ENCODE measurements around the gene FUBP1.

FUBP1 gene

GRCh38 chr1:78009836-78010235, 31.0 kb upstream of the FUBP1 start:
- no peak overlapping the region for H3K4me3 ChIP-seq (ENCODE audit: severe bottlenecking)

GRCh38 chr1:78009276-78009675, 30.4 kb upstream of the FUBP1 start:
- no peaks in the 10 kb centered on the region for H3K9me3 ChIP-seq (ENCODE audit: severe bottlenecking)
- H3K36me3 ChIP-seq (ENCODE audit: low read depth), result peaks cover 23% of the 10 kb centered on the region
- ATAC-seq (ENCODE audit: low read depth) (no peak), DNase-seq (ENCODE audit: low spot score) (no peak)
- H3K27ac ChIP-seq (ENCODE audit: poor library complexity, severe bottlenecking), result no peak overlapping the region
- TF ChIP-seq CTCF (IDR thresholded peaks at IDR 0.05; ENCODE audit: poor library complexity, severe bottlenecking), result no peak
- H3K4me3 ChIP-seq (ENCODE audit: severe bottlenecking), result no peak overlapping the region
- no peaks in the 10 kb centered on the region for H3K27me3 ChIP-seq (ENCODE audit: insufficient read depth, poor library complexity, severe bottlenecking)
- peaks cover 31% of the 10 kb centered on the region for H3K4me1 ChIP-seq (ENCODE audit: insufficient read depth, poor library complexity, severe bottlenecking)

More at GRCh38 chr1:78009836-78010235, 31.0 kb upstream of the FUBP1 start:
- DNase-seq (ENCODE audit: low spot score), result no peak
- Histone ChIP-seq H3K9me3 (ENCODE audit: severe bottlenecking) (no peaks in the 10 kb centered on the region), H3K36me3 (ENCODE audit: low read depth) (peaks cover 29% of the 10 kb centered on the region), H3K27me3 (ENCODE audit: insufficient read depth, poor library complexity, severe bottlenecking) (no peaks in the 10 kb centered on the region), H3K4me1 (ENCODE audit: insufficient read depth, poor library complexity, severe bottlenecking) (peaks cover 31% of the 10 kb centered on the region), H3K27ac (ENCODE audit: poor library complexity, severe bottlenecking) (no peak overlapping the region)
- TF ChIP-seq CTCF (IDR thresholded peaks at IDR 0.05; ENCODE audit: poor library complexity, severe bottlenecking), result no peak
- no peak for ATAC-seq (ENCODE audit: low read depth)

- Histone ChIP-seq H3K27me3 (ENCODE audit: insufficient read depth, poor library complexity, severe bottlenecking) (no peaks in the 10 kb centered on the region), H3K27ac (ENCODE audit: poor library complexity, severe bottlenecking) (no peak overlapping the region), H3K4me3 (ENCODE audit: severe bottlenecking) (no peak overlapping the region), H3K4me1 (ENCODE audit: insufficient read depth, poor library complexity, severe bottlenecking) (peaks cover 40% of the 10 kb centered on the region), H3K36me3 (ENCODE audit: low read depth) (peaks cover 11% of the 10 kb centered on the region), H3K9me3 (ENCODE audit: severe bottlenecking) (no peaks in the 10 kb centered on the region)
- ATAC-seq (ENCODE audit: low read depth), result no peak
- no peak for TF ChIP-seq CTCF (IDR thresholded peaks at IDR 0.05; ENCODE audit: poor library complexity, severe bottlenecking)
- no peak for DNase-seq (ENCODE audit: low spot score)
These were observed 28.9 kb upstream of the FUBP1 start for GRCh38 chr1:78007677-78008341.

DNA sequence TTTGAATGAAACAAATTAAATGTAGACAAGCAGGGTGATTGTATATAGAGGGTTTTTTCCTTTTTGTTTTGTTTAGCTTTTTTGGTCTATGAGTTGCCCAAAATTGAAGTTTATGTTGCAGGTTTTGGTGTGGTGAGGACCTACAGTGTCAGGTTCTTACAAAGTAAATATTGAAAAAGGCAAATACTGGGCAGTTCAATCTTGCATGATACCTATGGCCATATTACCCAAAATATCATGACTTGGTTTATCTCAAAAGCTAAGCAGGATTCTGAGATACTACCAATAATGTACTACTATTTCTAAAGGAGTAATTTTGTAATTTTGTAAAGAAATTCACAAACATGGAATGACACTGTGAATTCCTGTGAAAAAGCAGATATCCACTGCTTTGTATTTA, 27.6 kb upstream of the FUBP1 start:
- H3K27ac ChIP-seq (ENCODE audit: poor library complexity, severe bottlenecking), result peak overlapping the region; percentile 80
- DNase-seq (ENCODE audit: low spot score) (no peak), ATAC-seq (ENCODE audit: low read depth) (no peak)
- no peaks in the 10 kb centered on the region for H3K9me3 ChIP-seq (ENCODE audit: severe bottlenecking)
- peaks cover 40% of the 10 kb centered on the region for H3K4me1 ChIP-seq (ENCODE audit: insufficient read depth, poor library complexity, severe bottlenecking)
- no peak for TF ChIP-seq CTCF (IDR thresholded peaks at IDR 0.05; ENCODE audit: poor library complexity, severe bottlenecking)
- H3K4me3 ChIP-seq (ENCODE audit: severe bottlenecking), result peak overlapping the region; percentile 44
- H3K27me3 ChIP-seq (ENCODE audit: insufficient read depth, poor library complexity, severe bottlenecking), result no peaks in the 10 kb centered on the region
- H3K36me3 ChIP-seq (ENCODE audit: low read depth), result peaks cover 11% of the 10 kb centered on the region

DNA sequence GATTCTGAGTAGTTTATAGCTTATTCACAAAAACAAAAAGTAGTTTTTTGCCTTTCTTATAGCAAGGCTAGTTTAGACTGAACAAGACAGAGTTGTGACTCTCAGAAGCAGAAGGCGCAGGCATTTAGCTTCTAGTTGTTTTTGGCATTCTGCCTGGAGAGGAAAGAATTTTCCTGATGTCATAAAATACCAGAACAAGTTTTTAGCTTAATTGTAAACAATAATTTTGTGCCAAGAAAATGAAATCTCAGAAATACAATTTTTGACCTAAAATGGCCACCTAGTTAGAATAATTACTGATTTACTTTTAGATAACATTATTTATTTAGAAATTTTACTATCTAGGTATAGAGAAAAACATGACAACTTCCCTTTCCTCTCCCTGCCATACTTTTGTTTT, 26.9 kb upstream of the FUBP1 start:
- H3K4me3 ChIP-seq (ENCODE audit: severe bottlenecking), result peak overlapping the region; percentile 44
- peak; percentile 20; the same call in 1 of the 3 replicates for ATAC-seq (ENCODE audit: low read depth)
- TF ChIP-seq CTCF (IDR thresholded peaks at IDR 0.05; ENCODE audit: poor library complexity, severe bottlenecking), result no peak
- DNase-seq (ENCODE audit: low spot score), result no peak
- H3K4me1 ChIP-seq (ENCODE audit: insufficient read depth, poor library complexity, severe bottlenecking), result peaks cover 40% of the 10 kb centered on the region
- H3K27me3 ChIP-seq (ENCODE audit: insufficient read depth, poor library complexity, severe bottlenecking), result no peaks in the 10 kb centered on the region
- peaks cover 8% of the 10 kb centered on the region for H3K36me3 ChIP-seq (ENCODE audit: low read depth)
- H3K9me3 ChIP-seq (ENCODE audit: severe bottlenecking), result no peaks in the 10 kb centered on the region
- peak overlapping the region; percentile 80 for H3K27ac ChIP-seq (ENCODE audit: poor library complexity, severe bottlenecking)

Measured in RWPE2 (cell line).